BLaER1 treated with 17β-estradiol and CSF1 and Interleukin-3, amounts not matched to agents 10 nM and 100 nM (cell line): Measurements from ENCODE around the gene TPRKB.
"Not testable (repeated sequence)": the region's sequence is repeated elsewhere in the genome, so short reads cannot be mapped to it uniquely, and the experiment has no call there.

Source experiments
- H3K27ac ChIP-seq, 11 experiments: shearing (Covaris generic); formaldehyde crosslinking; 2 replicates each; pipeline ENCODE4 v1.8.1; 2022
- H3K27me3 ChIP-seq, 11 experiments: shearing (Covaris generic); formaldehyde crosslinking; 2 replicates each; pipeline ENCODE4 v1.8.1; 2022
- H3K36me3 ChIP-seq, 11 experiments: shearing (Covaris generic); formaldehyde crosslinking; 2 replicates each; pipeline ENCODE4 v1.8.1; 2022
- H3K4me1 ChIP-seq, 10 experiments: shearing (Covaris generic); formaldehyde crosslinking; 2 replicates each; pipeline ENCODE4 v1.8.1; 2022
- H3K4me2 ChIP-seq, 11 experiments: shearing (Covaris generic); formaldehyde crosslinking; 2 replicates each; pipeline ENCODE4 v1.8.1; 2022
- H3K4me3 ChIP-seq, 10 experiments: shearing (Covaris generic); formaldehyde crosslinking; 2 replicates each; pipeline ENCODE4 v1.8.1; 2022
- H3K9ac ChIP-seq, 11 experiments: shearing (Covaris generic); formaldehyde crosslinking; 2 replicates each; pipeline ENCODE4 v1.8.1; 2022
- H3K9me3 ChIP-seq, 11 experiments: shearing (Covaris generic); formaldehyde crosslinking; replicated peaks in 1 of 11; 2 replicates each; pipeline ENCODE4 v1.8.1; 2022
- H4K20me1 ChIP-seq, 11 experiments: shearing (Covaris generic); formaldehyde crosslinking; 2 replicates each; pipeline ENCODE4 v1.8.1; 2022
- Cebpa-rat ChIP-seq, 11 experiments: shearing (Covaris generic); IDR thresholded peaks; 2 replicates each; pipeline ENCODE4 v1.8.1; 2022

TPRKB gene

DNA sequence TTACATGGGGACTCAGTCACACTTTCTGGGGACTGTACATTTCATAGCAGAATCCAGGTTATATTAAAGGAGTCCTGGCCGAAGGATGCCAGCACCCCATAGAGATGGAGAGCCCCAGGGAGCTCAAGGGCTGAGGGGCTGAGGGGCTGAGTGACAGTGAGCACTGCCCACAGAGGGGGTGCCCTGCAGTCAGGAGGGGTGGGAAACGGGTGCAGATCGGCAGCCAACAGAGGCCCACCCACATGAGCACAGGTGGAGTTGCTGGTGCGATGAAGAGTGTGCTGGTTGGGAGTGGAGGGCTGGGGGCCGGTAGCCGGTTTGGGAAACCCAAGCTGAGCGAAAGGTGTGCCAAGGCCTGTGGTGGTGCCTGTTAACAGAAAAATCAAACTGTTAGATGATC, 32.1 kb downstream of the TPRKB start:
- H3K36me3 ChIP-seq: no peaks in the 10 kb centered on the region
- H3K4me3 ChIP-seq: no peak overlapping the region
- H3K4me2 ChIP-seq: peak overlapping the region in 1 of 11 experiments; percentile 68; a peak in 2 of 22 replicates
- no peak overlapping the region for H3K27ac ChIP-seq
- no peaks in the 10 kb centered on the region for H3K27me3 ChIP-seq
- peaks cover 0 to 34% (median 0%) of the 10 kb centered on the region in 10 experiments; a peak in 4 of 20 replicates for H3K4me1 ChIP-seq
- no peak for TF ChIP-seq Cebpa-rat (IDR thresholded peaks at IDR 0.05)
- peaks cover 0 to 6% (median 0%) of the 10 kb centered on the region in 11 experiments; a peak in 3 of 22 replicates for H3K9me3 ChIP-seq
- H3K9ac ChIP-seq: no peak overlapping the region
- no peaks in the 10 kb centered on the region for H4K20me1 ChIP-seq

DNA sequence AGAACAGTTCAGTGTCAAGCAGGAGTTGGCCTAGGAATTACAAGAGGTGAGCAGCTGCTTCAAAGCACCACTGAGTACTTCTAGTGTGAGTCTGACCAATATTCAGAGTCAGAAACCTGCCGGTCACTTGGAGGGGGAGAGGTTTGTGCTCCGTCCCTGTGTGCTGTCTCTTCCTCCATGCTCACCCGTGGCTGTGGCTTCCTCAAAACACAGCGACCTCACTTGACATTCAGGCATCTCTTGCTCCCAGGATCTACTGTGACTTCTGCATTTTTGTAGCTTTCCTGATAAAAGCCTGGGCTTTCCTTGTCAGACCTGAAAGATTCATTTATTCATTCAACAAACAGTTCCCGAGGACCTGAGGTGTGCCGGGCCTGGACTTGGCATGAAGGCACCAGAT, 32.9 kb downstream of the TPRKB start:
- H4K20me1 ChIP-seq: no peaks in the 10 kb centered on the region
- peak overlapping the region in 2 of 11 experiments; percentile 43 to 68; a peak in 4 of 22 replicates for H3K4me2 ChIP-seq
- H3K9me3 ChIP-seq: peaks cover 0 to 1% (median 0%) of the 10 kb centered on the region in 11 experiments; a peak in 2 of 22 replicates
- no peak overlapping the region for H3K4me3 ChIP-seq
- H3K36me3 ChIP-seq: no peaks in the 10 kb centered on the region
- no peak for TF ChIP-seq Cebpa-rat (IDR thresholded peaks at IDR 0.05)
- H3K9ac ChIP-seq: peak overlapping the region in 1 of 11 experiments; percentile 29; a peak in 1 of 22 replicates
- peaks cover 0 to 42% (median 0%) of the 10 kb centered on the region in 10 experiments; a peak in 4 of 20 replicates for H3K4me1 ChIP-seq
- H3K27ac ChIP-seq: peak overlapping the region in 2 of 11 experiments; percentile 26 to 28; a peak in 1 of 22 replicates
- no peaks in the 10 kb centered on the region for H3K27me3 ChIP-seq

- Histone ChIP-seq H3K27me3 (no peaks in the 10 kb centered on the region), H3K9me3 (peaks cover 3 to 7% (median 6%) of the 10 kb centered on the region in 11 experiments; a peak in 21 of 22 replicates), H3K27ac (peak overlapping the region in 1 of 11 experiments; percentile 26; a peak in 1 of 22 replicates)
Measured at GRCh38 chr2:73703675-73704074, 33.5 kb downstream of the TPRKB start.

DNA sequence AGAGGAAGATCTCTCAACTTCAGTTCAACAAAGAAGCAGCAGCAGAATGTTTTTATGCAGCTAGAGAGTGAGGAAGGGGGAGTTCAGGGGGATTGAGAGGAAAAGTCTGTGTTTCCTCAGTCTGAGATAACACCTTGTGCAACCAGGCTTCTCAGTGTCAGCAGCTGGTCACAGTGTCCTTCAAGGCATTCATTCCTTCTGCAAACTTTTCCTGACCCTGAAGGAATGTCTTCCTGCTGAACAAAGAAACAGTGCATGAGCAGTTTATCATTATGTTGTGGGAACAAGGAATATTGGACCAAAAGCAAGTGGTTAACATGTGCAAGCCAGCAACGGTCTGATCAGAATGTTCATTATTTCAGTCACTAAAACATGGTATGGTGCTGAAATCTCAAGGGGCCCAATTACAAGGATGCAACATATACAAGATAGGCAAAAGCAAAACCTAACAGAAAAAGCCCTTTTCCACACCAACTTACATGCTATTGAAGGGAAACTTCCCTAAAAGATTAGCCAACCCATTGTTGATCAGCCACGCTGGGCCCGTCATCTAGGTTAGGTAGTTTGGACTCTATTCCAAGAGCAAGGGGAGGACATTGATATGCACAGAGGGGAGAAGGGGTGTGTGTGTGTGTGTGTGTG, 34.2 kb downstream of the TPRKB start:
- Histone ChIP-seq H3K4me1 (peaks cover 0 to 45% (median 0%) of the 10 kb centered on the region in 10 experiments; a peak in 4 of 20 replicates), H3K4me2 (peak overlapping the region in 1 of 11 experiments; percentile 68; a peak in 1 of 22 replicates)
- H3K9ac ChIP-seq: not testable (repeated sequence)

More at GRCh38 chr2:73703675-73704074, 33.5 kb downstream of the TPRKB start:
- H3K4me2 ChIP-seq: peak overlapping the region in 2 of 11 experiments; percentile 43 to 68; a peak in 4 of 22 replicates
- H4K20me1 ChIP-seq: no peaks in the 10 kb centered on the region
- H3K9ac ChIP-seq: no peak overlapping the region
- peaks cover 0 to 45% (median 0%) of the 10 kb centered on the region in 10 experiments; a peak in 4 of 20 replicates for H3K4me1 ChIP-seq
- H3K36me3 ChIP-seq: no peaks in the 10 kb centered on the region
- no peak overlapping the region for H3K4me3 ChIP-seq
- no peak for TF ChIP-seq Cebpa-rat (IDR thresholded peaks at IDR 0.05)

GRCh38 chr2:73701968-73702665, 35.0 kb downstream of the TPRKB start:
- peaks cover 15 to 23% (median 20%) of the 10 kb centered on the region in 11 experiments for H3K9me3 ChIP-seq
- H3K36me3 ChIP-seq: no peaks in the 10 kb centered on the region
- H3K9ac ChIP-seq: no peak overlapping the region
- no peaks in the 10 kb centered on the region for H3K27me3 ChIP-seq
- no peak overlapping the region for H3K27ac ChIP-seq
- TF ChIP-seq Cebpa-rat (IDR thresholded peaks at IDR 0.05): no peak
- H3K4me2 ChIP-seq: no peak overlapping the region
- H4K20me1 ChIP-seq: no peaks in the 10 kb centered on the region
- H3K4me1 ChIP-seq: peaks cover 0 to 45% (median 0%) of the 10 kb centered on the region in 10 experiments; a peak in 4 of 20 replicates
- no peak overlapping the region for H3K4me3 ChIP-seq

More for the DNA sequence above, 34.2 kb downstream of the TPRKB start:
- H3K27ac ChIP-seq, H4K20me1 ChIP-seq, H3K4me3 ChIP-seq, H3K36me3 ChIP-seq, H3K27me3 ChIP-seq: not testable (repeated sequence)
- peaks cover 10 to 14% (median 13%) of the 10 kb centered on the region in 11 experiments for H3K9me3 ChIP-seq

GRCh38 chr2:73701448-73701765, 35.7 kb downstream of the TPRKB start:
- Histone ChIP-seq H3K4me1 (peaks cover 0 to 45% (median 0%) of the 10 kb centered on the region in 10 experiments; a peak in 4 of 20 replicates), H3K9me3 (peaks cover 15 to 23% (median 20%) of the 10 kb centered on the region in 11 experiments), H3K4me2 (peak overlapping the region in 1 of 11 experiments; percentile 73; a peak in 1 of 22 replicates)
- not testable (repeated sequence) for H4K20me1 ChIP-seq, H3K4me3 ChIP-seq, H3K27me3 ChIP-seq, H3K36me3 ChIP-seq, H3K27ac ChIP-seq, H3K9ac ChIP-seq

DNA sequence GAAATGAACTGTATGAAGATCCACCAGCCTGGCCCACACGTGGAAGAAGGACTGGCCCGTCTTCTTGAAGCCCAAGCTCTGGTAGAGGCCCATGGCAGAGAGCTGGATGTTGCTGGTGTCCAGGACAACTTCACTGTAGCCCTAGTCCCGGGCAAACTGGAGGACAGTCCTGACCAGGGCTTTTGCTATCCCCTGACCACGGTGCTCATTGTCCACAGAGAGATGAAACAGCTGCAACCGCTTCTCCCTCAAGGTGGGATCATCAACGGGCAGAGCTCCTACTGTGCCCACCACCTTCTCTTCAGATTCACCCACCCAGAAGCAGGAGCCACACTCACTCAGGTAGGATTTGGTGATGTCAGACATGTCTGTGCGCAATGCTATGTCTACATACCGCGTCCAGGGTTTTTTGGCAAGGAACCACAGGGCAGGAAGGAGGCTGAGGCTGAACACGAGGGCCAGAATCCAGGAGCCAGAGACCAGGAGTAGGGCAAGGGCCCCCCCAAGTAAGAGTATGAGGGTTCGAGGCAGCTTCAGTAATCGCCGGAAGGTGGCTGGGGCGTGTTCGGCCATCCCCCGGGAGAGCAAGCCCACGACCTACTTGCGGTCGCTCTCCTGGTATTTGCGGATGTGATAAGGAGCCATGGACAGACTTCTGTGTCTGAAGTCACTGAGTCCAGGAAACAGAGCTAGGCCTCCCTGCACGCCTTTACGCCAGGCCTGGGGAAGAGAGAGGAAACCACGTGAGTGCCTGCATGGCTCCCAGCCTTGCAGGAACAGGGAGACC, 36.3 kb downstream of the TPRKB start:
- Histone ChIP-seq H3K4me2 (peak overlapping the region in 2 of 11 experiments; percentile 35 to 73; a peak in 4 of 22 replicates), H3K9me3 (peaks cover 15 to 23% (median 20%) of the 10 kb centered on the region in 11 experiments), H3K4me3 (no peak overlapping the region), H3K9ac (no peak overlapping the region), H4K20me1 (no peaks in the 10 kb centered on the region), H3K4me1 (peaks cover 0 to 45% (median 0%) of the 10 kb centered on the region in 10 experiments; a peak in 4 of 20 replicates), H3K27ac (peak overlapping the region in 2 of 11 experiments; percentile 18 to 51; a peak in 2 of 22 replicates), H3K27me3 (no peaks in the 10 kb centered on the region), H3K36me3 (no peaks in the 10 kb centered on the region)
- no peak for TF ChIP-seq Cebpa-rat (IDR thresholded peaks at IDR 0.05)

GRCh38 chr2:73700131-73700611, 37.0 kb downstream of the TPRKB start:
- Histone ChIP-seq H3K4me2 (peak overlapping the region in 2 of 11 experiments; percentile 35 to 73; a peak in 4 of 22 replicates), H3K9me3 (peaks cover 15 to 23% (median 20%) of the 10 kb centered on the region in 11 experiments), H3K4me1 (peaks cover 0 to 45% (median 0%) of the 10 kb centered on the region in 10 experiments; a peak in 4 of 20 replicates)

More at GRCh38 chr2:73700131-73700611, 37.0 kb downstream of the TPRKB start:
- no peak for TF ChIP-seq Cebpa-rat (IDR thresholded peaks at IDR 0.05)
- Histone ChIP-seq H4K20me1 (no peaks in the 10 kb centered on the region), H3K36me3 (no peaks in the 10 kb centered on the region), H3K27ac (peak overlapping the region in 1 of 11 experiments; percentile 51; a peak in 2 of 22 replicates), H3K9ac (no peak overlapping the region), H3K4me3 (no peak overlapping the region), H3K27me3 (no peaks in the 10 kb centered on the region)
